Uterus (tissue), 2 donors: ENCODE results near the gene SMNDC1.

Experiments used
- POLR2A ChIP-seq, 2 donors: fragments of 450-650 bp; IDR thresholded peaks; one replicate each; pipeline ENCODE4 v1.6.1; 2016; ENCODE audit warnings: antibody characterized with exemption in 2 of 2, mild to moderate bottlenecking in 1 of 2, moderate library complexity in 1 of 2
- TF ChIP-seq, protein P1 (sequence below), 4 experiments: fragments of 200-600 bp in 2 of 4; fragments of 450-650 bp in 2 of 4; sonication (generic) in 2 of 4; IDR thresholded peaks; one replicate each; pipeline ENCODE4 v1.5.1; 2016 to 2019; ENCODE audit warnings: antibody characterized with exemption in 4 of 4, mild to moderate bottlenecking in 2 of 4, moderate library complexity in 1 of 4

DNA sequence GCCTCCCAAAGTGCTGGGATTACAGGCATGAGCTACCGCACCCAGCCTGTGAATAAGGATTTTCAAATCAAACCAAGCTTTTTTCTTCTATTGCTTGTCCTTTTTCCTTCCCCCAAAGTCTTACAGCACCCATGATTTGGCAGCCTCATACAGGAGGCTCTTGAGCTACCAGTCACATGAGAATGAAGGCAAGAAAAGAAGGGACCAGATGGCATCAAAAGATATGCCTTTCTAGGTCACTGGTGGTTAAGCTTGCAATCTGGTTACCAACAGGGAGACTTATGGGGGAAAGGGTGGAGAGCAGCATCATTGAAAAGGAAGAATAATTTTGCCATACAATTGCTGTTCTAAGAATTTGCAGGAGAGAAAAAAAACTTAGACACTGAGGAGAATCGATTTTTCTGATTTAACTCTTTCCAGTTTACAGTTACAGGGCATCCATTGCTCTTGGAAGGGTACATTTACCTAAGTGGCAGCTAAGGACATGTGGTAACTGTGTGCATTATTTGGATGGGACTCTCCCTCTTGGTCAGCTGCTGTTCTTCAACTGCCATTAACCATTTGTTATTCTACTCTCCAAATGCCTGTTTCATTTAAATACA lies 29.5 kb downstream of the SMNDC1 start:
- TF ChIP-seq, protein P1, sequence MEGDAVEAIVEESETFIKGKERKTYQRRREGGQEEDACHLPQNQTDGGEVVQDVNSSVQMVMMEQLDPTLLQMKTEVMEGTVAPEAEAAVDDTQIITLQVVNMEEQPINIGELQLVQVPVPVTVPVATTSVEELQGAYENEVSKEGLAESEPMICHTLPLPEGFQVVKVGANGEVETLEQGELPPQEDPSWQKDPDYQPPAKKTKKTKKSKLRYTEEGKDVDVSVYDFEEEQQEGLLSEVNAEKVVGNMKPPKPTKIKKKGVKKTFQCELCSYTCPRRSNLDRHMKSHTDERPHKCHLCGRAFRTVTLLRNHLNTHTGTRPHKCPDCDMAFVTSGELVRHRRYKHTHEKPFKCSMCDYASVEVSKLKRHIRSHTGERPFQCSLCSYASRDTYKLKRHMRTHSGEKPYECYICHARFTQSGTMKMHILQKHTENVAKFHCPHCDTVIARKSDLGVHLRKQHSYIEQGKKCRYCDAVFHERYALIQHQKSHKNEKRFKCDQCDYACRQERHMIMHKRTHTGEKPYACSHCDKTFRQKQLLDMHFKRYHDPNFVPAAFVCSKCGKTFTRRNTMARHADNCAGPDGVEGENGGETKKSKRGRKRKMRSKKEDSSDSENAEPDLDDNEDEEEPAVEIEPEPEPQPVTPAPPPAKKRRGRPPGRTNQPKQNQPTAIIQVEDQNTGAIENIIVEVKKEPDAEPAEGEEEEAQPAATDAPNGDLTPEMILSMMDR (IDR thresholded peaks at IDR 0.05): no peak
- TF ChIP-seq POLR2A (IDR thresholded peaks at IDR 0.05): no peak
